Measurements from ENCODE around the gene HIVEP3.

DNA sequence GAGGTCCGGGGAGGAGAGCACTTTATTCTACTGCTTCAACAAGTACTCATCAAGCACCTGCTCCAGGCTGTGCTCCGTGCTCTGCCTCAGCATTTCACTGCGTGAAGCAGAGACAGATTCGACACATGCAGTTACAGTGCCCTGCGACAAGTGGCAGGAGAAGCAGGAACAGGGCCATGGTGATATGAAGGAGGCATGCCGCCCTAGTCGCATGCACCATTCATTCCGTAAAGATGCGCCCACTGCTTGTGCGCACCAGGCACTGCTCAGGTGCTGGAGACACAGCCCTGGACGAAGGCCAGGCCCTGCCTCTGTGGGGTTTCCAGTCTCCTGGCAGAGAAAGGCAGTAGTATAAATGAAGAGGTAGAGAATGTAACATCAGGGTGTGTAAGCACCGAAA, 206.6 kb downstream of the HIVEP3 start:
- TF ChIP-seq POLR2A (IDR thresholded peaks at IDR 0.05; ENCODE audit: low read length) (no peak), GATA1 (IDR thresholded peaks at IDR 0.05; ENCODE audit: low read depth, low read length) (no peak)

Data from erythroblast (primary cell).